AG10803 (cell line): Measurements from ENCODE around the gene EDN2.

Experiments
- DNase-seq: peaks from one replicate; pipeline ENCODE4 v3.0.0; 2010; ENCODE audit warnings: low read depth
- H3K4me3 ChIP-seq: 2 replicates; pipeline ENCODE4 v1.5.1; 2011; ENCODE audit warnings: mild to moderate bottlenecking, low read length, control low read depth
- CTCF ChIP-seq: conservative IDR thresholded peaks from 2 replicates; pipeline ENCODE4 v1.5.1; 2011; ENCODE audit warnings: mild to moderate bottlenecking, low read length, control low read depth, inconsistent platforms

The EDN2 gene

GRCh38 chr1:41462680-41463004, 21.8 kb downstream of the EDN2 start:
- TF ChIP-seq CTCF, result no peak
- no peak for DNase-seq
- no peak overlapping the region for H3K4me3 ChIP-seq

- no peak overlapping the region for H3K4me3 ChIP-seq
- TF ChIP-seq CTCF, result no peak
- peak; percentile 31 for DNase-seq
Observed at GRCh38 chr1:41461790-41462679, 22.4 kb downstream of the EDN2 start.

- no peak for TF ChIP-seq CTCF
- H3K4me3 ChIP-seq, result no peak overlapping the region
- DNase-seq, result peak; percentile 69
Observed at GRCh38 chr1:41456847-41457540, 27.5 kb downstream of the EDN2 start.

- H3K4me3 ChIP-seq, result no peak overlapping the region
- DNase-seq, result peak; percentile 51
- no peak for TF ChIP-seq CTCF
Observed at GRCh38 chr1:41455479-41456332, 28.8 kb downstream of the EDN2 start.

GRCh38 chr1:41454406-41454805, 30.1 kb downstream of the EDN2 start:
- no peak for TF ChIP-seq CTCF
- H3K4me3 ChIP-seq, result no peak overlapping the region
- DNase-seq, result peak; percentile 58

GRCh38 chr1:41452704-41453290, 31.7 kb downstream of the EDN2 start:
- no peak for DNase-seq
- TF ChIP-seq CTCF, result no peak
- no peak overlapping the region for H3K4me3 ChIP-seq
